ENCODE measurements around the gene FKBP2. TPM values are rescaled to one million over a fixed set of nuclear protein-coding genes. Genes with fewer than 3 reads are reported as not detected.

Gene FKBP2
- 101 TPM for polyA plus RNA-seq

DNA sequence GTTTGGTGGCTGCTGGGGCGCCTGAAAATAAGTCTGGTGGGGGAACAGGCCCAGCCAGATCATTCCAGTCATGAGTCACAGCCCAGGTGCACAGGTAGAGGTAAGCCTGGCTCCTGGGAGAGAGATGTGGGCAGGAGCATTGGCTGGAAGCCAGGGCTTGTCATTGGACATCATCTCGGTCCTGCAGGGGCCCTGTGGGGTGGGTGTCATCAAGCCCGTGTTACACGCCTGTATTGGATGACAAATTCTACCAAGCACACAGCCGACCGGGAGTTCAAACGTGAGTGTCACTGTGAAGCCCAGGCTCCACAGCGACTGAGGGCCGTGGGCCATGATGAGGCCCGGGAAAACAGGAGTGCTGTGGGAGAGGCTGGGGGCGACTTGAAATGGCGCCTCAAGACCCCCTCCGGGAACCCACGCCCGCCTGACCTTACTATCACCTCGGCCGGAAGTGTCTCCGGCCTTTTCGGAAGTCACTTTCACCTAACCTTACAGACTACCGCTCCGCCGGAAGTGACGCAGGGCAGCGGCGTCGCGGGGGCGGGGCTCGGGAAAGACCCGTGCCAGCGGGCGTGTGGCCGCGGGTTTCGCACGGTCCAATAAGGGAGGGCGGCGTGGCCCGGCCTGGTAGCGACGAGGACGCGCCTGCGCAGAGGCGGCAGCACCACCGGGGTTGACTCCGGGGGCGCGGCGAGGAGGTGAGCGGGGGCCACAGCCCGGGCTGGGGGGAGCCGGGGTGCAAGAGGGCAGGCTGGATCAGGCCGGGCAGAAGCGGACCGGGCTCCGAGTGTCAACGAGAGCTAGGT lies at the start of gene FKBP2:
Gene FKBP2 (plus strand): TSS at position 661 of the 806 bp plus-strand sequence. CDS start 1,293 bp downstream, outside the sequence.
- H3K27ac Mint-ChIP-seq: peak within 1 kb of the TSS; percentile 99 to 100 (median 100)
- H3K36me3 Mint-ChIP-seq: peaks cover 1% of the 10 kb centered on the region
- no peaks in the 10 kb centered on the region for H3K9me3 Mint-ChIP-seq
- peaks cover 33 to 40% (median 37%) of the 10 kb centered on the region in 3 donors for H3K4me1 Mint-ChIP-seq
- H3K4me3 Mint-ChIP-seq: peak within 1 kb of the TSS; percentile 87 to 98 (median 96)
- no peaks in the 10 kb centered on the region for H3K27me3 Mint-ChIP-seq

DNA sequence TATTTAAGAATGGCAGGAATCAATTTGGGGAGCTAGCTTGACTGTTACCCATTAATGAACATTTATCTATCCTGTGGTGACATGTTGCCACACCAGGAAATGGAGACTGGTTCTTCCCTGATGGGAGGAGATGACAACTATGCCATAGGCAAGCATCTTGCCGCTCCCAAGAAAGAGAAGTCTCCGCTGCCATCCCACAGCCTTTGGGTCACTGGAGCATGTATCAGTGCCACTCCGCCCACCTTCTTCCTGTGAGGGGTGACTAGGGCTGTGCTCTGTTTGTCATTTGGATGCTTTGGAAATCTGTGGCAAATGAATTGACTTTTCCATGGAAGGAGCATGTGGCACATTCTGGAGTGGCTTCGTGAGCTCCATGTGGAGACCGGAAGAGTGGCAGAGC lies 48.5 kb upstream of the FKBP2 start:
- no peaks in the 10 kb centered on the region for H3K27me3 Mint-ChIP-seq
- H3K4me3 Mint-ChIP-seq: no peak overlapping the region
- H3K27ac Mint-ChIP-seq: peak overlapping the region in 1 of 3 donors; percentile 78
- H3K36me3 Mint-ChIP-seq: no peaks in the 10 kb centered on the region
- H3K9me3 Mint-ChIP-seq: no peaks in the 10 kb centered on the region
- peaks cover 0 to 14% (median 9%) of the 10 kb centered on the region in 3 donors for H3K4me1 Mint-ChIP-seq

DNA sequence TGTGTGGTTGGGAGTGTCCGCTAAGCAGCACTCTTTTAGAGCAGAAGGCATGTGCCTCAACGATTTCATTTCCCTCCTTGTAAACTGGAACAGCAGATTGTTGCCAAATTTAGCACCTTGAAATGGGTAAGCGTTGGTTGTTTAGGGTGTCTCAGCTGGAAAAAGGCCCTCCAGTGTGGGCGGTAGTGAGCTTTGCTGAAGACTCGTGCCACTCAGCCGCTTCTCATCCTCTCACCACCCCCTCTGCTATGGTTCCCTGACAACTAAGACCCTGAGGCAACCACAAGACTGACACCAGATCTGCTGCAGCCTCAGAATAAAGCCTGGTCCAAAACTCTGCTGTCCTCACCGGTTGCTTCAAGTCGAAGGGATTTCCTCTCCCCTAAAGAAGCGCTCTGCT lies 44.3 kb upstream of the FKBP2 start:
- Mint-ChIP-seq H3K4me1 (peaks cover 0 to 4% (median 2%) of the 10 kb centered on the region in 3 donors), H3K27ac (no peak overlapping the region), H3K36me3 (no peaks in the 10 kb centered on the region), H3K27me3 (no peaks in the 10 kb centered on the region), H3K4me3 (peak overlapping the region in 1 of 4 donors; percentile 28), H3K9me3 (no peaks in the 10 kb centered on the region)

DNA sequence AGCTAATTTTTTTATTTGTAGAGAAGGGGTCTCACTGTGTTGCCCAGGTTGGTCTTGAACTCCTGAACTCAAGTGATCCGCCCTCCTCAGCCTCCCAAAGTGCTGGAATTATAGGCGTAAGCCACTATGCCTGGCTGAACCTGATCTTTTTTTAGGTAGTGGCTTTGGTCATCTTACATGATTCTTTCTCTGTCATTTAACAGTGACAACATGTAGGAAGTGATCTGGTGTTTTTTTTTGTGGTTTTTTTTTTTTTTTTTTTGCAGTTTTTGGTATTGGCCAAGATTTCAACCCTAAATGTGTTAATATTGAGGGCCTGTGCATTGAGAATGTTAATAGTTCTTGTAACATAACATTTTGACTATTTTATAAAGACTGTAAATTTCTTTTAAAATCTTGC lies 42.4 kb upstream of the FKBP2 start:
- H3K27ac Mint-ChIP-seq: no peak overlapping the region

DNA sequence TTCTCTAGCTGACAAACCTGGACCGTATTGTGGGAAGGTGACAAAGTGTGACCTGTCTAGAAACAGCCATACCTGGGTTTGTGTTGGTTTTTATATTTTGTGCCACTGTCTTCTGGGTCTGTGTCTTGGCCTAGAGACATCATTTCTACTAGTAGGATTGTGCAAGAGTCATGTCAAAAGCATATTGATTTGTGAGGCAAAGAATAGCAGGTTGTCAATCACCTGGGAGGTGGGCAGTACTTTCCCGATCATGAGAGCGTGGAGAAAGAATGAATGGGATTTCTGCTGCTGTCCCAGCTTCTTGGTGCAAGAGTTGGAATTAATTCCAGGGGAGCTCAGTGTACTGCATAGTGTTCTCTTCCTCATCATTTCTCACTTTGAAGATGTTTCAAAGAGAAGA lies 39.4 kb upstream of the FKBP2 start:
- H3K4me3 Mint-ChIP-seq: peak overlapping the region in 1 of 4 donors; percentile 3
- H3K36me3 Mint-ChIP-seq: peaks cover 5% of the 10 kb centered on the region
- H3K27me3 Mint-ChIP-seq: no peaks in the 10 kb centered on the region
- peaks cover 13 to 16% (median 15%) of the 10 kb centered on the region in 3 donors for H3K4me1 Mint-ChIP-seq
- peak overlapping the region in 1 of 3 donors; percentile 6 for H3K27ac Mint-ChIP-seq
- no peaks in the 10 kb centered on the region for H3K9me3 Mint-ChIP-seq

More for the DNA sequence above, 42.4 kb upstream of the FKBP2 start:
- H3K4me1 Mint-ChIP-seq: peaks cover 0 to 3% (median 0%) of the 10 kb centered on the region in 3 donors
- H3K4me3 Mint-ChIP-seq: no peak overlapping the region
- H3K36me3 Mint-ChIP-seq: peaks cover 2% of the 10 kb centered on the region
- H3K27me3 Mint-ChIP-seq: no peaks in the 10 kb centered on the region
- no peaks in the 10 kb centered on the region for H3K9me3 Mint-ChIP-seq

DNA sequence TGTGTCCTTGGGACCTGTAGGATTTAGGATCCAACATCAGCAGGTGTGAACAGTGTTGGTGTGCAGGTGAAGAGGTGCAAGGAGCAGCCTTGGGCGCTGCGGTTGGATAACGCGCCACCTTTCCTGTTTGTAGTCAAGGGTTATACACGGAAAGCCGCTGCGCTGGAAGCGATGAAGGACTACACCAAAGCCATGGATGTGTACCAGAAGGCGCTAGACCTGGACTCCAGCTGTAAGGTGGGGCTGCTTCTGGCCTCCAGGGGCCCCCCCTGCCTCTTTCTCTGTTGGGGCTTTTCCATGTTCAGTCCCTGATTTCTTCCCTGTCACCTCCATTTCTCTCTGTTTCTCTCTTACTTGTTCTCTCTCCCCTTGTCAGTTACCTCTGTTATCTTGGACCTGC lies 37.9 kb upstream of the FKBP2 start:
- H3K9me3 Mint-ChIP-seq: no peaks in the 10 kb centered on the region
- no peaks in the 10 kb centered on the region for H3K27me3 Mint-ChIP-seq
- peaks cover 5% of the 10 kb centered on the region for H3K36me3 Mint-ChIP-seq
- peaks cover 13 to 19% (median 17%) of the 10 kb centered on the region in 3 donors for H3K4me1 Mint-ChIP-seq
- peak overlapping the region in 1 of 3 donors; percentile 46 for H3K27ac Mint-ChIP-seq
- peak overlapping the region in 2 of 4 donors; percentile 38 to 84 for H3K4me3 Mint-ChIP-seq

DNA sequence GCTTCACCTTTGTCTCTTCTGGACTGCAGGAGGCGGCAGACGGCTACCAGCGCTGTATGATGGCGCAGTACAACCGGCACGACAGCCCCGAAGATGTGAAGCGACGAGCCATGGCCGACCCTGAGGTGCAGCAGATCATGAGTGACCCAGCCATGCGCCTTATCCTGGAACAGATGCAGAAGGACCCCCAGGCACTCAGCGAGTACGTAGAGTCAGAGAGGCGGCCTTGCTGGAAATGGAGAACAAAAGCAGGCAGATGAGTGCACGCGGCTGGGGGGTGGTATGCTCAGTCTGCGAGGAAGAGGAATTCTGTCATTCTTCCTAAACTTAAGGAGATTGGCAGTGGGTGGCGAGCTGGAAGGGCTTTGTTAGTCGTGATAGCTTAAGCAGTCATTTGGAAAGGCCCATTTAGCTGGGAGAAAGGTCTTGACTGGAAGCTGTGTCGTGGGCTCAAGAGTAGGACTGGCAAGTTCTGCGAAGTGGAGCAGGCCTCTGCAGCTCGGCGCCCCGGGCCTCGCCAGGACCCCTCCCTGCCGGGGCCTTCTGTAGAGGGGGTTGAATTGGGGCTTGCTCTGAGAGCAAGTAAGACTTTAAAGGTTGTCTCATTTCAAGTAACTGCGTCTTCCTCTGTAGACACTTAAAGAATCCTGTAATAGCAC lies 37.3 kb upstream of the FKBP2 start:
- peaks cover 5% of the 10 kb centered on the region for H3K36me3 Mint-ChIP-seq
- peaks cover 13 to 19% (median 17%) of the 10 kb centered on the region in 3 donors for H3K4me1 Mint-ChIP-seq
- H3K9me3 Mint-ChIP-seq: no peaks in the 10 kb centered on the region
- no peak overlapping the region for H3K27ac Mint-ChIP-seq
- H3K4me3 Mint-ChIP-seq: peak overlapping the region in 2 of 4 donors; percentile 38 to 84
- no peaks in the 10 kb centered on the region for H3K27me3 Mint-ChIP-seq

DNA sequence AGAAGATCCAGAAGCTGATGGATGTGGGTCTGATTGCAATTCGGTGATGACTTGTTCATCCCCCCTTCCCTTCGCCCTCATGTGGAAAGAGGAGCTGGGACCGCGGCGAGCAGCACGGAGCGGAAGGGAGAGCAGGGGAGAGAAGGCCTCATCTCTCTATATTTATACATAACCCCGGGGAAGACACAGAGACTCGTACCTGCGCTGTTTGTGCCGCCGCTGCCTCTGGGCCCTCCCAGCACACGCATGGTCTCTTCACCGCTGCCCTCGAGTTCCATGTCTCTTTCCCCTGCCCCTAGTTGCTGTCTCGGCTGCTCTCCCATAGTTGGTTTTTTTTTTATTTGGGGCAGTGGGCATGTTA lies 36.8 kb upstream of the FKBP2 start:
- peaks cover 13 to 23% (median 22%) of the 10 kb centered on the region in 3 donors for H3K4me1 Mint-ChIP-seq
- H3K27ac Mint-ChIP-seq: no peak overlapping the region
- H3K4me3 Mint-ChIP-seq: no peak overlapping the region
- no peaks in the 10 kb centered on the region for H3K9me3 Mint-ChIP-seq
- no peaks in the 10 kb centered on the region for H3K27me3 Mint-ChIP-seq
- H3K36me3 Mint-ChIP-seq: peaks cover 5% of the 10 kb centered on the region

DNA sequence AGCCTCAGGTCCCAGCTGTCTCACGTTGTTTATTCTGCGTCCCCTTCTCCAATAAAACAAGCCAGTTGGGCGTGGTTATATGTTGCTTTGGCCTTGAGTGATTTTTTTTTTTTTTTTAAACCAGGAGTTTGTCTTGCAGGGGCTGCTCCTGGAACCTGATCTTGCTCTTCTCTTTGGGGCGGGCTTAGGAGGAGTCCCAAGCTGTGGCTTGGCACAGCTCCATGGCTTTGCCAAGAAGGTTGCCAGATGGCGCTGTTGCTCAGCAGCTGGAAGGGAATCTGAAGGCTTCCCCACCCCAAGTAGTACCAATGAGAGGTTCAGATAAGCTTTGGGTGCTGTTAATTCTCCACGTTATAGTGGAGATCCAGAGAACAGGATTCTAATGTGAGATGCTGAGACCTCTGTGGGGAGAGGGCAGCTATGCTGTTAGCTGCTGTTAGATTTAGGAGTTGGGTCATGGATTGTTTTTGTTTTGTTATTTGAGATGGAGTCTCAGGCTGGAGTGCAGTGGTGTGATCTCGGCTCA lies 36.4 kb upstream of the FKBP2 start:
- Mint-ChIP-seq H3K27me3 (no peaks in the 10 kb centered on the region), H3K9me3 (no peaks in the 10 kb centered on the region), H3K4me3 (peak overlapping the region in 3 of 4 donors; percentile 72 to 83 (median 80)), H3K4me1 (peaks cover 13 to 23% (median 22%) of the 10 kb centered on the region in 3 donors), H3K36me3 (peaks cover 5% of the 10 kb centered on the region), H3K27ac (peak overlapping the region in 2 of 3 donors; percentile 55 to 95)

DNA sequence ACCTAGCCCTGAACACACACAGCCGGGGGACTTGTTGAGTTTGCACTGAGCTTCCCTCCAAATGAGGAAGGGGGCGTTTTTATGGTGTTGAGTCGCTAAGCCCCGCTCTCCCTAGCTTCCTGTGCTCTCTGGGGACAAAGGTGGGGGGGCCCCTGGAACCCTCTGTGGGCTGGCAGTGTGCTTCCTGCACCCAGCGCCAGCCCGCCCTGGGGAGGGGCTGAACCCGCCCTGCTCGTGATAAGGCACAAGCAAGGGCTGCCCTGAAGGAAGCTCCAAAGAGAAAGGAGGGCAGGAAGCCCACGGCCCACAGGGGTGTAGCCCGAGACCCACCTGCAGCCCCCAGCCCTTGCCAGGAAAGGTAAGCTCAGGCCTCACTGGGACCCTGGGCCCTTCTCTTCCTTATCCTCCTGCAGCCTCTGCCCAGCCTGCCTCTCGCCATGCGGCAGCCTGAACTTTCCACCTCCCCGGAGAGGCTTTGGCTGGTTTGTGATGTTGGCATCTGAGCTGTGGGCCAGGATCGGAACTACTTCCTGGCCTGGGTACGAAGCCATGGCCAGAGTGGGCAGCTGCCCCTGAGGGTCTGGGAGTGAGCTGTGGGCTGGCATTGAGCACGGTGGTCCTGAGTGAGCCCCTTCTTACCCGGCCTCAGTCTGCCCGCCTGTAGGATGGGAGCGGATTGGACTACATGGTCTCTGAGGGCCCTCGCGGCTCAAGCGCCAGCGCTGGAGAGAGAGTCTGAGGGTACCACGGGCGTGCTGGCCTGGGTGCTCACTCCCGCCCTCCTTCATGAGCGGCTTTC lies 34.2 kb upstream of the FKBP2 start, which contains the start of gene FERMT3:
Gene FERMT3 (plus strand): TSS at position 265 of the 799 bp plus-strand sequence. CDS start 644 bp downstream, outside the sequence.
- Mint-ChIP-seq H3K9me3 (no peaks in the 10 kb centered on the region), H3K27ac (peak within 1 kb of the TSS; percentile 88 to 98 (median 91)), H3K27me3 (no peaks in the 10 kb centered on the region), H3K4me1 (peaks cover 13 to 23% (median 23%) of the 10 kb centered on the region in 3 donors), H3K4me3 (peak within 1 kb of the TSS; percentile 88 to 97 (median 94)), H3K36me3 (peaks cover 5% of the 10 kb centered on the region)

DNA sequence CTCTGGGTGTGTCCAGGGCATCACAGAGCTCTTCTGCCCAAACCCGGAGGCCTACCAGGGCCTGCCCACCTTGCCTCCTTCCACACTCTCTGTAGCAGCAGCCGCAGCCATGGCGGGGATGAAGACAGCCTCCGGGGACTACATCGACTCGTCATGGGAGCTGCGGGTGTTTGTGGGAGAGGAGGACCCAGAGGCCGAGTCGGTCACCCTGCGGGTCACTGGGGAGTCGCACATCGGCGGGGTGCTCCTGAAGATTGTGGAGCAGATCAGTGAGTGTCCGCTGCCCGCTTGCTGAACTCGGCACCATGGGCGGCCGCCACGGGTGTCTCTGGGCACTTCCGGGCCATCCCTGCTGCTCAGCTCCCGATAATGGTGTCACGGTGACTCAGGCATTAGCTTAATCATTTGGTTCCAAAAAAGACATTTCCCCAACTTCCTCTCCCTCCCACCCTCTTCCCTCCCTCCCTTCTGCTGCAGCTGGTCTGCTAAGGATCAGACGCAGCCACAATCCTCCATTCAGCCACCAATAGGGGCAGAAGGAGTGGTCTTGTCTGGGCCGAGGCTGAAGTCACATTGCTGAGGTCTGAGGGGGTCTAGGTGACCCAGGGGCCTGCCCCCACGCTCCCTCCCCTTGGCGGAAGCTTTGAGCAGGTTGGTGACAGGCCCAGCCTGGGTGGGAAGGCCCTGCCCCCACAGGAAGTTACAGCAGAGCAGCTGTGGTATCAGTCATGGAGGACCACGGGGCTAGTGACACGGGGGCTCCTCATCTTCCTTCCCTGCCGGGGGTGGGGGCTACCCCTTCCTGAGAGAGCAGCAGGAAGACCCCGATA lies 33.4 kb upstream of the FKBP2 start:
- H3K27ac Mint-ChIP-seq: peak overlapping the region; percentile 88 to 98 (median 91)

DNA sequence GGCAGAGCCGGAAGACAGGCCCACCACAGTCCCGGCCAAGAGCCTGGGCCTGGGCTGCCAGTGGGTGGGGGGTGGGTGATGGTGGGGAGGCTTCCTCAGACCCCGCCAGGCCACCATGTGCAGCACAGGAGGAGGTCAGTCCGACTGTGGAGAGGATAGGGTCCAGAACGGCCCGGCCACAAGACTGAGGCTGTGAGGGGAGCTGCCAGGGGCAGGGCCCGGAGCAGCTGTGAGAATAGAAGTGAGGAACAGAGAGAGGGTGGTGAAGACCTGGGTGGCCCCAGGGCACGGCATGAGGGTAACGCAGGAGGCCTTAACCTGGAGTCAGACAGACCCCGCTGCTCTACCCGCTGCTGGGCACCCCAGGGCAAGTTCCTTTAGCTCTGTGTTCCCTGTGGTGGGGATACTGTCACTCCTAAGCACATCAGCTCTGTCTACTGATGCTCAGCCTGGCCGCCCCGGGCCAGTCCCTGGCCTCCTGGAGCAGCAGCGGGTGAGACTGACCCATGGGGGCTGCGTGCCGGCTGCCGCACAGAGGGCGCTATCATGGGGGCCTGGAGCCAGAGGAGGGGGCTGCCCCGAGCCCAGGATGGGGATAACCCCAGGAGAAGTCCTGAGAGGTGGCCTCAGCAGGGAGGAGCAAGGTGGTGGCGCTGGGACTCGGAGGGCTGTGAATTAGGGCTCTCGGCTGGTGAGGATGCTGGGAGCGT lies 32.7 kb upstream of the FKBP2 start:
- peak overlapping the region; percentile 88 to 98 (median 91) for H3K27ac Mint-ChIP-seq
- H3K27me3 Mint-ChIP-seq: no peaks in the 10 kb centered on the region
- H3K4me1 Mint-ChIP-seq: peaks cover 21 to 31% (median 26%) of the 10 kb centered on the region in 3 donors
- H3K9me3 Mint-ChIP-seq: no peaks in the 10 kb centered on the region
- H3K36me3 Mint-ChIP-seq: peaks cover 4% of the 10 kb centered on the region
- peak overlapping the region; percentile 88 to 97 (median 94) for H3K4me3 Mint-ChIP-seq

More for the DNA sequence above, 33.4 kb upstream of the FKBP2 start:
- H3K4me1 Mint-ChIP-seq: peaks cover 19 to 29% (median 26%) of the 10 kb centered on the region in 3 donors
- H3K27me3 Mint-ChIP-seq: no peaks in the 10 kb centered on the region
- peak overlapping the region; percentile 88 to 97 (median 94) for H3K4me3 Mint-ChIP-seq
- H3K9me3 Mint-ChIP-seq: no peaks in the 10 kb centered on the region
- H3K36me3 Mint-ChIP-seq: peaks cover 5% of the 10 kb centered on the region
